ENCODE measurements around the gene MISP3.
"Not testable (repeated sequence)": the region's sequence is repeated elsewhere in the genome, so short reads cannot be mapped to it uniquely, and the experiment has no call there.

MISP3 gene

GRCh38 chr19:14072535-14073260 is at the start of gene MISP3:
Gene MISP3 (plus strand): TSS chr19:14072786. CDS start chr19:14073310, 524 bp downstream.
- peak; percentile 54 for DNase-seq (ENCODE audit: low spot score)

GRCh38 chr19:14023404-14024235 is 49.0 kb upstream of the MISP3 start:
- peak; percentile 77 for DNase-seq (ENCODE audit: low spot score)

GRCh38 chr19:14026652-14027192 is 45.9 kb upstream of the MISP3 start:
- DNase-seq (ENCODE audit: low spot score): not testable (repeated sequence)

GRCh38 chr19:14027856-14028450 is 44.6 kb upstream of the MISP3 start, which contains the start of gene RLN3:
Gene RLN3 (plus strand): TSS chr19:14028148. CDS start chr19:14028205, 57 bp downstream.
- DNase-seq (ENCODE audit: low spot score): no peak

- DNase-seq (ENCODE audit: low spot score): no peak
Observed at GRCh38 chr19:14028901-14029300, 43.7 kb upstream of the MISP3 start.

- no peak for DNase-seq (ENCODE audit: low spot score)
Observed at GRCh38 chr19:14030997-14031718, 41.4 kb upstream of the MISP3 start.

- peak; percentile 83 for DNase-seq (ENCODE audit: low spot score)
Observed at GRCh38 chr19:14031719-14032480, 40.7 kb upstream of the MISP3 start, which contains the start of gene IL27RA. Gene IL27RA (plus strand): TSS chr19:14031762. CDS start chr19:14031873, 111 bp downstream.

GRCh38 chr19:14033946-14034345 is 38.6 kb upstream of the MISP3 start:
- DNase-seq (ENCODE audit: low spot score): no peak

GRCh38 chr19:14035159-14035558 is 37.4 kb upstream of the MISP3 start:
- not testable (repeated sequence) for DNase-seq (ENCODE audit: low spot score)

- DNase-seq (ENCODE audit: low spot score): no peak
Observed at GRCh38 chr19:14035706-14036105, 36.9 kb upstream of the MISP3 start.

GRCh38 chr19:14039181-14039580 is 33.4 kb upstream of the MISP3 start:
- no peak for DNase-seq (ENCODE audit: low spot score)

GRCh38 chr19:14042659-14043608 is 29.7 kb upstream of the MISP3 start:
- DNase-seq (ENCODE audit: low spot score): peak; percentile 78

- DNase-seq (ENCODE audit: low spot score): not testable (repeated sequence)
Observed at GRCh38 chr19:14047866-14048265, 24.7 kb upstream of the MISP3 start.

- peak; percentile 88 for DNase-seq (ENCODE audit: low spot score)
Observed at GRCh38 chr19:14048443-14049153, 24.0 kb upstream of the MISP3 start.

GRCh38 chr19:14050512-14050911 is 22.1 kb upstream of the MISP3 start:
- DNase-seq (ENCODE audit: low spot score): no peak

- DNase-seq (ENCODE audit: low spot score): not testable (repeated sequence)
Observed at GRCh38 chr19:14050961-14051360, 21.6 kb upstream of the MISP3 start.

- DNase-seq (ENCODE audit: low spot score): no peak
Observed at GRCh38 chr19:14051980-14052379, 20.6 kb upstream of the MISP3 start.

GRCh38 chr19:14052470-14052869 is 20.1 kb upstream of the MISP3 start:
- no peak for DNase-seq (ENCODE audit: low spot score)

GRCh38 chr19:14053032-14053431 is 19.6 kb upstream of the MISP3 start:
- no peak for DNase-seq (ENCODE audit: low spot score)

All from iPS-NIHi11 (cell line).